ENCODE results near the gene MED23.

MED23 gene

GRCh38 chr6:131627724-131628682 lies at the start of gene MED23:
MED23 (minus strand) TSS chr6:131628242; CDS start chr6:131628049, 193 bp downstream.
- peak; percentile 98 for DNase-seq (ENCODE audit: low spot score)

DNA sequence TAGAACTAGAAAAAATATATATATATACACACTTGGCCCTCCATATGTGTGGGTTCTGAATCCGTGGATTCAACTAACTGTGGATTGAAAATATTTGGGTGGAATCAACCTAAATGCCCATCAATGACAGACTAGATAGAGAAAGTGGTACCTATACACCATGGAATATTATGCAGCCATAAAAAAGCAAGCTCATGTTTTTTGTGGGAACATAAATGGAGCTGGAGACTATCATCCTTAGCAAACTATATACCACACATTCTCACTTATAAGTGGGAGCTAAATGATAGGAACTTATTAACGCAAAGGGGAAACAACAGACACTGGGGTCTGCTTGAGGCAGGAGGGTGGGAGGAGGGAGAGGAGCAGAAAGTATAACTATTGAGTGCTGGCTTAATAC lies 45.1 kb upstream of the MED23 start:
- DNase-seq (ENCODE audit: low spot score) = no peak

GRCh38 chr6:131669891-131670290 lies 41.8 kb upstream of the MED23 start:
- DNase-seq (ENCODE audit: low spot score) = no peak

DNA sequence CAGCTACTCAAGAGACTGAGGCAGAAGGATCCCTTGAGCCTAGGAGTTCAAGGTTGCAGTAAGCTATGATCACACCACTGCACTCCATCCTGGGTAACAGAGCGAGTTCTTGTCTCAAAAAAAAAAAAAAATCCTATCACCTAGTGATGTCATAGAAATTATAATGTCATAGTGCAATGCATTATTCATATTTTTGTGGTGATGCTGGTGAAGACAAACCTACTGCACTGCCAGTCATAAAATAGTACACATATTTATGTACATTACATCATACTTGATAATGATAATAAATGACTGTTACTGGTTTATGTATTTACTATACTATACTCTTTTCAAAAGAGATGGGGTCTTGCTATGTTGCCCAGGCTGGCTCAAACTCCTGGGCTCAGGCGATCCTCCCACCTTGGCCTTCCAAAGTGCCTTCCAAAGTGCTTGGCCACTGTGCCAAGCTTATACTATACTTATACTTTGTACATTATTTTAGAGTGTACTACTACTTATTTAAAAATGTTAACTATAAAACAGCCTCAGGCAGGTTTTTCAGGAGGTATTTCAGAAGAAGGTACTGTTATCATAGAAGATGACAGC lies 35.6 kb upstream of the MED23 start:
- DNase-seq (ENCODE audit: low spot score) = no peak

DNA sequence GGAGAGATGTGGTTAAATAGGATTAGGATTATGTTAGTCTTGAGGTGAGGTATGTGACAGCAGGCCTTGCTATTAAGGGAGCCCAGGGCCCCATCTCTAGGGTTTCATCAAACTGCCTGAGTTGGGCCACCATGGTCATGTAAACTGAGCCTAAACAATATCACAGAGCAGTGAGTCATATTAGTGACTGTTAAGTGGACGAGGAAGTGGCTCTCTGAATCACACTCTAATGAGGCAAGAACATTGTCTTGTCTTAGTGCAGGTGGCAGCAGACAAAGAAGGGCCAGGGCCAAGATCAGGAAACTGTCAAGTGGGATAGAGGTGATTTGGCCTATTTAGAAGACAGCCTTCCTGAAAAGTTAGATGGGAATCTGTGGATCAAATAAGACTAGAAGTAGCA lies 32.2 kb upstream of the MED23 start:
- no peak for DNase-seq (ENCODE audit: low spot score)

DNA sequence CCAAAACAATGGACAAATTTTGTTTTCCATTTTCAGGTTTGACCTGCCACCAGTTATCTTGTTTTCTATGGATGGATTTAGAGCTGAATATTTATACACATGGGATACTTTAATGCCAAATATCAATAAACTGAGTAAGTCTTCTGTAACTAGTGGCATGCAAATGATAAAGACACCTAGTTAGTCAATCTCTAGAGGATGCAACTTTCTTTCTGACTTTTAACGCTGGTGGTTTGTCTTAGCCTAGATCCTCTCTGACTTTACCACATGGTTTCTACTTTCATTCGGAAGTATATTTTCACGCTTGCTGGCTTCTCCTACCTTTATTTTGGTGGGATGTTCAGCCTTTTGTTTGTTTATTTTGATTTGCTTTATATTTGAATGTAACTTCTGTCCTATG lies 30.2 kb upstream of the MED23 start:
- no peak for DNase-seq (ENCODE audit: low spot score)

- no peak for DNase-seq (ENCODE audit: low spot score)
Measured at GRCh38 chr6:131657630-131658111, 29.6 kb upstream of the MED23 start.

DNA sequence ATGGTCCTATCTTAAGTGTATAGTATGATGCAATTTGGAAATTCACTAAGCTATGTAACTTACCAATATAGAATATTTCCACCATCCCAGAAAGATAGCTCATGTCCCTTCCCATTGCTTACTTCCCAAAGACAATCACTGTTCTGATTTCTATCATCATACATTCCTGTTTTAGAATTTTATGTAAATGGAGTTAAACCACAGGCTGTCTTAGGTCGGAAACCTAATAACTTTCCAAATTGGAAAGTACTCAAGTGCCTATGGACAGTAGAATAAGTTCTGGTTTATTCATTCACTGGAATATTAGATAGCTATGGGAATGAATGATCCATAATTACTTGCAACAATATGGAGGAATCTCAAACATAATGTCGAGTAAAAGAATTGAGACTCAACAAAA lies 29.2 kb upstream of the MED23 start:
- no peak for DNase-seq (ENCODE audit: low spot score)

GRCh38 chr6:131656667-131657066 lies 28.6 kb upstream of the MED23 start:
- no peak for DNase-seq (ENCODE audit: low spot score)

DNA sequence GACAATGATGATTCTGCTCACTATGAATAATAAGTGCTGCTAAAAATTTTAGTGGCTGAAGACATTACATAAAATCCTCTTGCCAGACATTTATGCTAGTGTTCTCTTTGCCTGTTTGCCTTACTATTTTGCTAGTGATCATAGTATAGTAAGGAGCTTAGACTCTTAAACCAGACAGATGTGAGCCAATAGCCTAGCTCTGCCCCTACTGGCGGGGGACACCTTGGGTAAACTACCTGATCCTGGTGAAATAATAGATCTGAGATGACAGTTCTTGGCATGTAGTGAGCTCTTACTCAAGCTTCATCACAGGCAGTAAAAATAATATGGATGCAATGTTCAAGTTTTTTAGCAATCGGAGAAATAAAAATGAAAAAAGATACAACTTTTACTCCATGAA lies 27.9 kb upstream of the MED23 start:
- no peak for DNase-seq (ENCODE audit: low spot score)

DNA sequence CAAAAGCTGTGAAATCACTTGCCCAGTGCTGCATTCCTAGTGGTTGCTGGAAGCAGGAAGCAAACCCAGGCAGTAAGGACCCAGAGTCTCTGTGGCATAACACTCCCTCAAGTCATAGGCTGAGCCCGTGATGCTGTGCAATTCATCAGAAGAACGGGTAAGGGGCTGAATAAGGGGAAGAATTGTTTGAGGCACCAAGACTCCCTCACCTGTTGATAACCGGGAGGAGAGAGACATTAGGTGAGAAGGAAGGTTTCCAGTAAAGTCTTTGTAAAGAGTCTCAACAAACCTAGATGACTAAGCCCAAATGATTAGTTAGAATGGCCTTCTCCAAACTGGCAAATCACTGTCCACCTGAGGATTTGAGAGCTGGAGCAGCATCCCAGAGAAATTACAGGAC lies 27.3 kb upstream of the MED23 start:
- DNase-seq (ENCODE audit: low spot score) = no peak

GRCh38 chr6:131654326-131654725 lies 26.3 kb upstream of the MED23 start:
- no peak for DNase-seq (ENCODE audit: low spot score)

DNA sequence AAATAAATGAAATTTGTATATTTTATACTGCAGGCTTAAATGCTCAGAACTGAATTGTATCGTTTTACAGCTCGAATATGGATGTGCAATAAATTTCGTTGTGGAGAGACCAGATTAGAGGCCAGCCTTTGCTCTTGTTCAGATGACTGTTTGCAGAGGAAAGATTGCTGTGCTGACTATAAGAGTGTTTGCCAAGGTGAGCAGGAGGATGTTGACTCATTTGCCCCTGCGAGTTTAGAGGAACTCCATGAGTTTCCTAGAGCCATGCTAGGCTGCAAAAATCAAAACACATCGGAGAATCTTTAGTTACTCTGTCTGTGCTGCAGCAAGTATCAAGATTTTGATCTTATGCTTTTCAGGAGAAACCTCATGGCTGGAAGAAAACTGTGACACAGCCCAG lies 24.4 kb upstream of the MED23 start:
- DNase-seq (ENCODE audit: low spot score) = no peak

DNA sequence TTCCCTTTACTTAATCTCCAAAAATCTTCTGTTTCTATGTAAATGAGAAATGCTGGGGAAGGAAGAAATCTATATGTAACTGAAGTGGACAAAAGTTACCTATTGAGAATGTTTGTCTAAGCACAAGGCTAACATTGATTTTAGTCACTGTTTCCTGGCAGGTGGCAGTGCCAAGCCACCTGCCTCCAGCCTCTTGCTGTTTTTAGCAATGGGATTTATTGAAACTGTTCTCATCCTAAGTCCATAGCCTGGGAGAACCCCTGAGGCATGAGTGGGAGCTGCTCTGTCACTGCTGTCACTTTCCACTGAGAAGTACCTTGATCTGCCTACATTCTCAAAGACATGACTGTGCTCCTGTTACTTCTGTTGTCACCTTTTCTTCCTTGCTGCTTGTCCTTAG lies 23.7 kb upstream of the MED23 start:
- no peak for DNase-seq (ENCODE audit: low spot score)

DNA sequence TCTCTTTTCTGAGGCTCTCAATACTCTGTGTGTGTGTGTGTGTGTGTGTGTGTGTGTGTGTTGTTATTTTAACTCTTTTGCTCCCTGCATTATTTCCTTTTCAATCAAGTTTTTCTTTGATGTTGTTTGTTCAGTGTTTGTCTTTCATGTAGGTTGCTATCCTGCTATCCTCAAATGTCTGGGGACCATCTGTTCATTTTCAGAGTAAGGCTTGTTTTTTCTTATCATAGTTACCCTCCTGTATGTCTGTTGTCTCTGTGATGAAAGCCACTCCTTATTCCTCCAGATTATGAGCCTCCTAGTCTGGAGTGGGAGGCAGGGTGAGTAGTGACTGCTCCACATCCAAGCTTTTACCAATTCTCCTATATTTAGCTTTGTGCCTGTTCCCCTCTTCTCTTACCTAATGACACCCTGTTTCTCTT lies 18.2 kb upstream of the MED23 start:
- DNase-seq (ENCODE audit: low spot score) = no peak

DNA sequence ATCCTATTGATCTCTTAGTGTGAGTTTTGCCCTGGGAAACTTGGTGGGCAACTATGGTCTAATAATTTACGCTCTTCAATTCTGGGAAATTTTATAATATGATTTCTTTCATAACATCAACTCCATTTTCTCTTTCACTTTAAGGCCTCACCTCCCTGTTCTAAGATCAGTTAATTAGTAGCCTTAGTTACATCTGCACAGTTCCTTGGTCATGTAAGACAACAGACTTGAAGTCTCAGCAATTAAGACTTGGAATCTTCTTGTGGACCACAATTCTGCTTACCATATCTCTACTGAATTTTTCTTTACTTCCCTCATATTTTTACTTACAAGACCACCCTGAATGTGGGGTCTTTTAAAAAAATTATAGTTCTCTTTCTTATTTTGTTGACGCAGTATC lies 17.8 kb upstream of the MED23 start:
- DNase-seq (ENCODE audit: low spot score) = no peak

- DNase-seq (ENCODE audit: low spot score) = no peak
Measured at GRCh38 chr6:131644921-131645320, 16.9 kb upstream of the MED23 start.

- no peak for DNase-seq (ENCODE audit: low spot score)
Measured at GRCh38 chr6:131643855-131644460, 15.9 kb upstream of the MED23 start.

DNA sequence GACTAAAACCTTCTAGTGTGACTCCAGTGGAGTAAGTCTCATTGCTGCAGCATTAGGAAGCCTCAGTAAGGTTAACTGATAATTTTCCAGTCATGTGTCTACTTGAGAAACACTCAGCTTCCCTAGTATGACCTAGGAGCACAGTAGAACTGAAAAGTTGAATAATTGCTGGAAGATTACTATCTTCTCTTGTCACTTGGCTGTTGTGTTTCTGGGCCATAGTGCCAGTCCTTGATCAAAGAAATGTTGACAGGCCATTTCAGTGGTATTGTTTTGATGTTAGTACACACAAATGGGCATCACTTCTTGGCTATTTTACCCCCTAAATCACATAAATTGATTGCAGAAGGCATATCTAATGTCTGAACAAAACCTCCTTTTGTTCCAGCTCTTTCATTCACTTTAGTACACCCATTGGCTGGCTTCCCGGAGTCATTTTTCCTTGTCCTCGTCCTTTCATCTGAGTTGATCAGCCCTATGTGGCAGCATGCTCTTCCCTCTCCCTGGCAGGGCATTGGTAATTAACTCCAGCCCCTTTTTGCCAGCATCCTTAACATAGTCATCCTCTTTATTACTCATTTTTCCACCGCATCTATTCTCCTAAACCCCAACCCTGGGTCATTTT lies 15.1 kb upstream of the MED23 start:
- DNase-seq (ENCODE audit: low spot score) = no peak

GRCh38 chr6:131642565-131642964 lies 14.5 kb upstream of the MED23 start:
- DNase-seq (ENCODE audit: low spot score) = no peak

- DNase-seq (ENCODE audit: low spot score) = no peak
Measured at GRCh38 chr6:131641554-131641953, 13.5 kb upstream of the MED23 start.

DNA sequence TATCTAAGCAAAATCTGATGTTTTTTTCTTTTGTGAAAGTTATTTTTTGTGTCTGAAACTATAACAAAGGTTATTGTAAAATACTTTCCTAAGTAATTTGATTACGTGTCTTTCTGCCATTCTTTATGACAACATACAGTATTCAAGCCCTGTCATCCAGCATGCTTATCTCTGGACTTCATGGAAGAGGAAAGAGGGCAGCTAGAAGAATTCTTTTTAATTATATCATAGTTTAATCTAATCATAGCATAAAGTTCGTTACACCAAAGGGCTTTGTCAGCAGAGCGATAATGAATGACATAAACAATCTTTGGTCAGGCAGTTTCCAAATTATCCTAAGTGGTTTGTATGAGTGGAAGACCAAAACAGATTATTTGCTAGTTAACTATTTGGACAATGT lies 12.5 kb upstream of the MED23 start:
- DNase-seq (ENCODE audit: low spot score) = no peak

DNA sequence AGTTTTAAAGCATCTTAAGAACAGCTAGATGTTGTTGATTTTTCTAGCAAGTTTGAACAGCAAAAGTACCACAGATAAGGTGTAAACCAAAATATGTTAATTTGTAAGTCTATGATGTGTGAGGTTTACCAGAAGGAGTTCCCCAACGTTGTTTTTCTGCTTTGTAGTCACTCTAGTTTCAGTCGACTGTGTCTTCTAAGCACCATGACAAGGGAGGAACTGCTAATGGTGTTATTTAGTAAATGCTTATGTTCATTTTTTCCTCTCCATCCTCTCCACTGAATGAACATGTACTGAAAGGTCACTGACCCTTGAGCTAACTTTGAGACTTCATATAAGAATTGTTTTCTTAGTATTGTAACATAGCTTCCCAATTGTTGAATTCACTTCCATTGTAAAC lies 12.1 kb upstream of the MED23 start:
- DNase-seq (ENCODE audit: low spot score) = no peak
